Heart left ventricle (tissue), 13 donors: Measurements from ENCODE around the gene RXRB.

Experiments used
- CTCF ChIP-seq, 12 donors: fragments of 200-600 bp; sonication (generic) in 4 of 12; IDR thresholded peaks; one replicate each; pipeline versions ENCODE4 v1.5.0 to v1.8.0; 2018 to 2022; ENCODE audit warnings: antibody characterized with exemption in 12 of 12, mild to moderate bottlenecking in 5 of 12
- POLR2A ChIP-seq, 2 donors: fragments of 450-650 bp; IDR thresholded peaks; one replicate each; pipeline ENCODE4 v1.6.1; 2017; ENCODE audit warnings: antibody characterized with exemption in 2 of 2, mild to moderate bottlenecking in 2 of 2, moderate library complexity in 2 of 2
- donor health status: ischemic (EF 13 %, LVEDD 7.1; RV severe dilation, severe dysfunction).
- donor health status: DM: no; HTN: yes; CAD: no.
- donor health status: DM: no; HTN: no; CAD: no.
- donor health status: ischemic (EF 25% LVEDD 6.9; RV normal size, moderate dysfunction).
- donor health status: ischemic (EF 25% LVEDD 5.7; RV mildly dilated, moderate dysfunction).
- donor health status: ischemic (EF 35%, LVEDD 5.7; RV mildly dilated, moderate dysfunction).
- donor health status: nonischemic (EF 11% LVEDD 7.7; RV severe dilation, severe dysfunction).
- donor health status: DM: yes; HTN: yes; CAD: no.
- donor health status: PGD.
- donor health status: ischemic (EF 29% LVEDD 5.4; RV normal size, mild dysfunction).
- donor health status: nonischemic (EF 23%, LVEDD 6.1; RV moderate dilation, normal function).

GRCh38 chr6:33181141-33181540, 19.3 kb downstream of the RXRB start:
- TF ChIP-seq CTCF (IDR thresholded peaks at IDR 0.05) (no peak), POLR2A (IDR thresholded peaks at IDR 0.05) (no peak)
